Neural progenitor cell (in vitro differentiated cells): ENCODE measurements around the gene EHMT2.

Source experiments
- EZH2 ChIP-seq: fragments of 200-600 bp; sonication (generic); IDR thresholded peaks from 2 replicates; pipeline ENCODE4 v1.6.1; 2017; ENCODE audit warnings: antibody characterized with exemption, mild to moderate bottlenecking, moderate library complexity
- TF ChIP-seq, protein P1 (sequence below): fragments of 200-600 bp; sonication (generic); IDR thresholded peaks from 2 replicates; pipeline ENCODE4 v1.5.1; 2017; ENCODE audit warnings: antibody characterized with exemption, mild to moderate bottlenecking

DNA sequence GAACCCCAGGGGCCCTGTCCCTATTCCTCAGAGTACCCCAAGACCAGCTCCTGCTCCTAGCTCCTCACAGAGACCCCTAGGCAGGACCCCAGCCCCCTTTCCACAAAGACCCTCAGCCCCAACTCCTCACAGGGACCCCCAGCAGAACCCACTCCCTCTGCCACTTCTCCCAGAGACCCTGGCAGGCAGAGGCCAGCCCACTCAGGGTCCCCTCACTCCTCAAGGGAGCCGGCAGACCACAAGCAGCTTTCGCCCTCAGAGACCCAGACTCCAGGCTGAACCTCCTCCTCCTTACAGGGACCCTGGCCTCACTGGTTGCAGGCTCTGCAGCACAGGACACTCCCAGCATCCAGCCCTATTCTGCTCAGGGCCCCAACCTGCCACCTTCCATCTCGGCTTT, 19.3 kb downstream of the EHMT2 start:
- TF ChIP-seq, protein P1, sequence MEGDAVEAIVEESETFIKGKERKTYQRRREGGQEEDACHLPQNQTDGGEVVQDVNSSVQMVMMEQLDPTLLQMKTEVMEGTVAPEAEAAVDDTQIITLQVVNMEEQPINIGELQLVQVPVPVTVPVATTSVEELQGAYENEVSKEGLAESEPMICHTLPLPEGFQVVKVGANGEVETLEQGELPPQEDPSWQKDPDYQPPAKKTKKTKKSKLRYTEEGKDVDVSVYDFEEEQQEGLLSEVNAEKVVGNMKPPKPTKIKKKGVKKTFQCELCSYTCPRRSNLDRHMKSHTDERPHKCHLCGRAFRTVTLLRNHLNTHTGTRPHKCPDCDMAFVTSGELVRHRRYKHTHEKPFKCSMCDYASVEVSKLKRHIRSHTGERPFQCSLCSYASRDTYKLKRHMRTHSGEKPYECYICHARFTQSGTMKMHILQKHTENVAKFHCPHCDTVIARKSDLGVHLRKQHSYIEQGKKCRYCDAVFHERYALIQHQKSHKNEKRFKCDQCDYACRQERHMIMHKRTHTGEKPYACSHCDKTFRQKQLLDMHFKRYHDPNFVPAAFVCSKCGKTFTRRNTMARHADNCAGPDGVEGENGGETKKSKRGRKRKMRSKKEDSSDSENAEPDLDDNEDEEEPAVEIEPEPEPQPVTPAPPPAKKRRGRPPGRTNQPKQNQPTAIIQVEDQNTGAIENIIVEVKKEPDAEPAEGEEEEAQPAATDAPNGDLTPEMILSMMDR = no peak
- no peak for TF ChIP-seq EZH2
